ENCODE data around the gene SAGE1. TPM values are rescaled to one million over a fixed set of nuclear protein-coding genes. Genes with fewer than 3 reads are reported as not detected.
"Not testable (repeated sequence)": the region's sequence is repeated elsewhere in the genome, so short reads cannot be mapped to it uniquely, and the experiment has no call there.

SAGE1 gene, protein sequence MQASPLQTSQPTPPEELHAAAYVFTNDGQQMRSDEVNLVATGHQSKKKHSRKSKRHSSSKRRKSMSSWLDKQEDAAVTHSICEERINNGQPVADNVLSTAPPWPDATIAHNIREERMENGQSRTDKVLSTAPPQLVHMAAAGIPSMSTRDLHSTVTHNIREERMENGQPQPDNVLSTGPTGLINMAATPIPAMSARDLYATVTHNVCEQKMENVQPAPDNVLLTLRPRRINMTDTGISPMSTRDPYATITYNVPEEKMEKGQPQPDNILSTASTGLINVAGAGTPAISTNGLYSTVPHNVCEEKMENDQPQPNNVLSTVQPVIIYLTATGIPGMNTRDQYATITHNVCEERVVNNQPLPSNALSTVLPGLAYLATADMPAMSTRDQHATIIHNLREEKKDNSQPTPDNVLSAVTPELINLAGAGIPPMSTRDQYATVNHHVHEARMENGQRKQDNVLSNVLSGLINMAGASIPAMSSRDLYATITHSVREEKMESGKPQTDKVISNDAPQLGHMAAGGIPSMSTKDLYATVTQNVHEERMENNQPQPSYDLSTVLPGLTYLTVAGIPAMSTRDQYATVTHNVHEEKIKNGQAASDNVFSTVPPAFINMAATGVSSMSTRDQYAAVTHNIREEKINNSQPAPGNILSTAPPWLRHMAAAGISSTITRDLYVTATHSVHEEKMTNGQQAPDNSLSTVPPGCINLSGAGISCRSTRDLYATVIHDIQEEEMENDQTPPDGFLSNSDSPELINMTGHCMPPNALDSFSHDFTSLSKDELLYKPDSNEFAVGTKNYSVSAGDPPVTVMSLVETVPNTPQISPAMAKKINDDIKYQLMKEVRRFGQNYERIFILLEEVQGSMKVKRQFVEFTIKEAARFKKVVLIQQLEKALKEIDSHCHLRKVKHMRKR
- not detected for total RNA-seq

DNA sequence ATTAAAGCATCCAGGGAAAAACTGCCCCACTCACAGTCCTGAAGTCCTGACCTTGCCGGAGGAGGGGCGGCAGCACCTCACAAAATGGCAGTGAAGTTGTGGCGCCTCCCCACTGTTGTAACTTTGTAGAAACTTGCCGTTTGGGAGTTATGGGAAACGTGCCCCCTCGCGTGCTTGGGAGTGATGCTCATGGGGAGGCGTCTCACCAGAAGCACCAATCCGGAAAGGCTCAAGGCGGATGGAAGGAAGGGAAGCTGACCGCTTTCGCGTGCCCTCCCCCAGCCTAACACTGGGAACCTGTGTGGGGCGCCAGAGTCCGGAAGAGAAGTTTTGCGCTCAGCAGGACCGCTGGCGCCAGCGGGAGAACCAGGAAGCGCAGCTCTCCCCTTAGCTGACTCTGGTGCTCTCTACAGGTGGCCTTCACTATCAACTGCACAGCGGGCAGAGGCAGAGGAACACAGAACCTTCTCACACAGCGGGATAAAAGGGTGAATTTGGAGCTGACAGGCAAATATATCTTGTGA, at the start of gene SAGE1, which contains the start of gene CT45A10:
TSS of gene SAGE1 (plus strand) at position 423 of the 524 bp plus-strand sequence. CDS start 2,527 bp downstream, outside the sequence.
TSS of gene CT45A10 (minus strand) at position 151 of the 524 bp plus-strand sequence. CDS start 8,100 bp downstream, outside the sequence.
- Mint-ChIP-seq H3K4me1 (ENCODE audit: low read depth in 2 of 2) (no peaks in the 10 kb centered on the region), H3K9me3 (no peaks in the 10 kb centered on the region), H3K27ac (no peak within 1 kb of the TSS), H3K27me3 (peaks cover 0 to 12% of the 10 kb centered on the region in 2 donors), H3K36me3 (no peaks in the 10 kb centered on the region), H3K4me3 (no peak within 1 kb of the TSS)
- ATAC-seq (no peak), DNase-seq (ENCODE audit: low spot score) (no peak)

DNA sequence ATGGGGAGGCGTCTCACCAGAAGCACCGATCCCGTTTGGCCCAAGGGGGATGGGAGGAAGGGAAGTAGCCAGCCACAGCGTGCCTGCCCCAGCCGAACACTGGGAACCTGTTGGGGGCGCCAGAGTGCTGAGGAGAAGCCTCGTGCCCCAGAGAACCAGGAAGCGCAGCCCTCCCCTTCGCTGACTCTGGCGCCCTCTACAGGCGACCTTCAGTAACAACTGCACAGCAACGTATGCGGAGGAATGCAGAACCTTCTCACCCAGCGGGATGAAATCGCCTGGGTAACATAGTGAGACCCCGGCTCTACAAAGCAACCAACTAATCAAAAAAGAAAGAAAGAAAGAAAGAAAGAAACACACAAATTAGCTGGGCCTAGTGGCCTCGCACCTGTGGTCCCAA, 39.1 kb upstream of the SAGE1 start, which contains the start of gene CT45A8:
TSS of gene CT45A8 (minus strand) at position 101 of the 400 bp plus-strand sequence. CDS start 3,755 bp downstream, outside the sequence.
- DNase-seq (ENCODE audit: low spot score); H3K4me3 Mint-ChIP-seq; ATAC-seq; H3K9me3 Mint-ChIP-seq; H3K4me1 Mint-ChIP-seq (ENCODE audit: low read depth in 2 of 2); H3K27ac Mint-ChIP-seq; H3K36me3 Mint-ChIP-seq; H3K27me3 Mint-ChIP-seq: not testable (repeated sequence)

DNA sequence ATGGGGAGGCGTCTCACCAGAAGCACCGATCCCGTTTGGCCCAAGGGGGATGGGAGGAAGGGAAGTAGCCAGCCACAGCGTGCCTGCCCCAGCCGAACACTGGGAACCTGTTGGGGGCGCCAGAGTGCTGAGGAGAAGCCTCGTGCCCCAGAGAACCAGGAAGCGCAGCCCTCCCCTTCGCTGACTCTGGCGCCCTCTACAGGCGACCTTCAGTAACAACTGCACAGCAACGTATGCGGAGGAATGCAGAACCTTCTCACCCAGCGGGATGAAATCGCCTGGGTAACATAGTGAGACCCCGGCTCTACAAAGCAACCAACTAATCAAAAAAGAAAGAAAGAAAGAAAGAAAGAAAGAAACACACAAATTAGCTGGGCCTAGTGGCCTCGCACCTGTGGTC, 21.8 kb upstream of the SAGE1 start, which contains the start of gene CT45A9:
TSS of gene CT45A9 (minus strand) at position 101 of the 400 bp plus-strand sequence. CDS start 3,751 bp downstream, outside the sequence.
- not testable (repeated sequence) for H3K36me3 Mint-ChIP-seq; DNase-seq (ENCODE audit: low spot score); H3K9me3 Mint-ChIP-seq; H3K27ac Mint-ChIP-seq; H3K4me3 Mint-ChIP-seq; H3K27me3 Mint-ChIP-seq; H3K4me1 Mint-ChIP-seq (ENCODE audit: low read depth in 2 of 2); ATAC-seq

DNA sequence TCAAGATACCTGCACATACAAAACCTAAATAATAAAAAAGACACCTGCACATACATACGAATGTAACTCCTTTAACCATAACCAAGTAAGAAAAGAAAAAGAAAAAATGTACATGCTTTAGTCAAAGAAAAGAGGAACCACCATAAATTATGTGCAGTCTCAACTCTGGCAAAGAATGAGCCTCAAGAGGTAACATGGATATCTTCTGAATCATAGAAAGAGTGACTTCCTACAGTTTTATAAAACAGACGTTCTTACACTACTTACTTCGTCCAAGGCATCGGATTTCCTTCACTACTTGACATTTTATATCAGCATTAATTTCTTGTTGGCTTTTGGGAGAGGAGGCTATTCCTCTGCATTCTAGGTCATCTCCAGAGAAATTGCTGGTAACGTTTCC, 10.8 kb upstream of the SAGE1 start:
- not testable (repeated sequence) for ATAC-seq; H3K9me3 Mint-ChIP-seq; H3K4me3 Mint-ChIP-seq; H3K36me3 Mint-ChIP-seq; H3K27ac Mint-ChIP-seq; H3K4me1 Mint-ChIP-seq (ENCODE audit: low read depth in 2 of 2); DNase-seq (ENCODE audit: low spot score); H3K27me3 Mint-ChIP-seq

DNA sequence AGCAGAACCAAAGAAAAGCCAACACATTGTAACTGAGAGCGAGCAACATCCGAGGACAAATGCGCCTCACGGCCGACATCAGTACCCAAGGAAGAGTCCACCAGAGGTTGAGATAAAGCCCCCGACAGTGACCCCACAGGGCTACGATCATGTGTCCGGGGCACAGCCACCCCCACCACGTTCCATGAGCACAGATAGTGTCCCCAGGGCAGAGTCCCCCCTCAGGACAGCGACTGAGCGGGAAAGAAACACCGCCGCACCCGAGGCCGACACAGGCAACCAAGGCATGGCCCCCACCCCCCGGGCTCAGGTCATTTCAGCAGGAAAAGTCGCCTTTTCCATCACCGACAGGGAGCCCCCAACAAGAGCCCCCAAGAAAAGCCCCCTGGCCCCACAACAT, 5.3 kb upstream of the SAGE1 start:
- H3K27me3 Mint-ChIP-seq, ATAC-seq: not testable (repeated sequence)

DNA sequence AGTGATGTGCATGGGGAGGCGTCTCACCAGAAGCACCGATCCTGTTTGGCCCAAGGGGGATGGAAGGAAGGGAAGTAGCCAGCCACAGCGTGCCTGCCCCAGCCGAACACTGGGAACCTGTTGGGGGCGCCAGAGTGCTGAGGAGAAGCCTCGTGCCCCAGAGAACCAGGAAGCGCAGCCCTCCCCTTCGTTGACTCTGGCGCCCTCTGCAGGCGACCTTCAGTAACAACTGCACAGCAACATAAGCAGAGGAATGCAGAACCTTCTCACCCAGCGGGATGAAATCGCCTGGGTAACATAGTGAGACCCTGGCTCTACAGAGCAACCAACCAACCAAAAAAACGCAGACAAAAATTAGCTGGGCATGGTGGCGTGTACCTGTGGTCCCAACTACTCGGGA, 4.5 kb upstream of the SAGE1 start:
- H3K36me3 Mint-ChIP-seq; H3K9me3 Mint-ChIP-seq; H3K27ac Mint-ChIP-seq; DNase-seq (ENCODE audit: low spot score); H3K4me1 Mint-ChIP-seq (ENCODE audit: low read depth in 2 of 2); ATAC-seq; H3K27me3 Mint-ChIP-seq; H3K4me3 Mint-ChIP-seq: not testable (repeated sequence)

More for the DNA sequence above, 5.3 kb upstream of the SAGE1 start:
- not testable (repeated sequence) for H3K4me1 Mint-ChIP-seq (ENCODE audit: low read depth in 2 of 2); H3K4me3 Mint-ChIP-seq; DNase-seq (ENCODE audit: low spot score); H3K27ac Mint-ChIP-seq; H3K36me3 Mint-ChIP-seq; H3K9me3 Mint-ChIP-seq

DNA sequence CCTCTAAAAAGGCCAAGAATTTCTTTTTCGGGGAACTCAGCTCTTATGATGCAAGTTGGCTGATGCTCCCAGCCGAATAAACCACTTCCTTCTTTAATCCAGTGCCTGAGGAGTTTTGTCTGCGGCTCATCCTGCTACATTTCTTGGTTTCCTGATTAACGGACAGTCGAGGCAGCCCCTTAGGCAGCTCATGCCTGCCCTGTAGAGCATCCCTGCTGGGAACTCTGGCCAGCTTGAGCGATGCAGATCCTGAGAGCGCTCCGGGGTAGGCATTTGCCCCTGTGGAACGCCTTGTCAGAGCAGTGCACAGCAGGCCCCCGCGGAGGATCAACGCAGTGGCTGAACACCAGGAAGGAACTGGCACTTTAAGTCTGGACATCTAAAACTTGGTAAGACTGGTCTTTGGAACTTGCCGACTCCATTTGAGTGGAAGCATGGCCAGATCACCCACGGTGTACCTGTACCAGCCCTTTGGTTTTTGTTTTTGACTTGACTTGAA, 3.4 kb upstream of the SAGE1 start:
- Mint-ChIP-seq H3K4me3 (no peak overlapping the region), H3K27ac (no peak overlapping the region), H3K27me3 (peaks cover 0 to 9% of the 10 kb centered on the region in 2 donors), H3K9me3 (no peaks in the 10 kb centered on the region), H3K36me3 (no peaks in the 10 kb centered on the region), H3K4me1 (ENCODE audit: low read depth in 2 of 2) (no peaks in the 10 kb centered on the region)
- ATAC-seq (no peak), DNase-seq (ENCODE audit: low spot score) (no peak)

DNA sequence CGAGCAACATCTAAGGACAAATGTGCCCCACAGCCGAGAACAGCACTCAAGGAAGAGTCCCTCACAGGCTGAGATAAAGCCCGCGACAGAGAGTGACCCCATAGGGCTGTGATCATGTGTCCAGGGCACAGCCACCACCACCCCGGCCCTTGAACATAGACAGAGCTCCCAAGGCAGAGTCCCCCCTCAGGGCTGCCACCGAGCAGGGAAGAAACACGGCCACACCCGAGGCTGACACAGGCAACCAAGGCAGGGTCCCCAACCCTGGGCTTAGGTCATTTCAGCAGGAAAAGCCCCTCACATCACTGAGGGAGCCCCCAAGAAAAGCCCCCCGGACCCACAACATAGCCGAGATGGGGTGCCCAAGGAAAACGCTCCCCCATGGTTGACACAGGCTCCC, 735 bp upstream of the SAGE1 start:
- Mint-ChIP-seq H3K27me3 (peaks cover 0 to 12% of the 10 kb centered on the region in 2 donors), H3K27ac (no peak overlapping the region), H3K4me1 (ENCODE audit: low read depth in 2 of 2) (no peaks in the 10 kb centered on the region), H3K36me3 (no peaks in the 10 kb centered on the region), H3K4me3 (no peak overlapping the region), H3K9me3 (no peaks in the 10 kb centered on the region)
- DNase-seq (ENCODE audit: low spot score): no peak
- peak in 1 of 2 donors; percentile 32 for ATAC-seq

DNA sequence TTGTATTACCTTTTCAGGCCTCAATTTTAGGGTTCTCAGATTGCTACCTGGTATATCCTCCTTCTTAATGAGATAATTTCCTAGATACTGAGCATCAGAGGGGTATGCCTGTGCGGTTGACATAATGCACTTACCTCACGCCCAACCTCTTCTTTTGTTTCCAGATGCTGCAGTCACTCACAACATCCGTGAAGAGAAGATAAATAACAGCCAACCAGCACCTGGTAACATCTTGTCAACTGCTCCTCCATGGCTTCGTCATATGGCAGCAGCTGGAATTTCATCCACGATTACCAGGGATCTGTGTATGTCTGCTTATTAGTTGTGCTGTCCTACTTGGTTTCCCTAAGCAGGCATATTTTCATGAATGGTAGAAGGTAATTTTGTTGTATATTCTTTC, 16.7 kb downstream of the SAGE1 start:
- Mint-ChIP-seq H3K36me3 (no peaks in the 10 kb centered on the region), H3K9me3 (no peaks in the 10 kb centered on the region), H3K27me3 (peaks cover 0 to 29% of the 10 kb centered on the region in 2 donors), H3K4me1 (ENCODE audit: low read depth in 2 of 2) (no peaks in the 10 kb centered on the region), H3K27ac (no peak overlapping the region), H3K4me3 (no peak overlapping the region)
- ATAC-seq (no peak), DNase-seq (ENCODE audit: low spot score) (no peak)

DNA sequence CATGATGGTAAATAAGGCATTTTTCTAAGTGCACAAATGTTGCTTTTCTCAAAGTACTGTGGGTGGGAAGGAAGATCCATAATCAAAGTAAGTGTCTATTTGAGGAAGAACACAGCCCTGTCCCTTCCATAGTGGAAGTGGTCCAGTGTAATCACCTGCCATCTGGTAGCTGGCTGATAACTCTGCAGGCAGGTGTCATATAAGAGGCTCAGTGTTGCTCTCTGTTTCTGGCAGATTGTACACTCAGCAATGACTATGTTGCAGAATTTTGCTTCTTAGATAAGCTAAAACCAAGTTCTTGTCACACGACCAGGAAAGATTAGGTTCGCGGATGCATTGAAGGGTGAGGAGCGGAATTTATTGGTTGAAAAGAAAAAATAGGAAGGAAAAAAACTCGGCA, 20.9 kb downstream of the SAGE1 start:
- Mint-ChIP-seq H3K4me3 (no peak overlapping the region), H3K27me3 (peaks cover 0 to 26% of the 10 kb centered on the region in 2 donors), H3K4me1 (ENCODE audit: low read depth in 2 of 2) (no peaks in the 10 kb centered on the region), H3K36me3 (no peaks in the 10 kb centered on the region), H3K9me3 (no peaks in the 10 kb centered on the region), H3K27ac (no peak overlapping the region)
- DNase-seq (ENCODE audit: low spot score): no peak
- no peak for ATAC-seq

DNA sequence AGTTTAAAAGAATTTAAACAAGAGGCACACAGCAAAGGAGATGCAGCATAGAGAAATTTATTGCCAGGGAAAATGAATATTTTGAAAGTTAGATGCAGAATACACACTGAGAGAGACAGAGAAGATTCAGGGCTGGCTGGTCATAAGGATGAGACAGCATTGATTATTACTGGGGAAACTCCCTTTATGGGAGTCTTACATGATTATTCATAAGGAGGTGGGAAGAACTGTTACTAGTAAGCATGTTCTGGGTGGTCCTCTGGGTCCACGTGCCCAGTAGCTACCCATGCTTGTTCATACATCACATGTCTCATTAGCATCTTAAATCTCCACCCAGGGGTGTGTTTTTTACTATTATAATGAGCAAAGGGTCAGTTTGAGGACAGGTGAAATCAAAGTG, 27.0 kb downstream of the SAGE1 start:
- DNase-seq (ENCODE audit: low spot score); H3K36me3 Mint-ChIP-seq; H3K27ac Mint-ChIP-seq; H3K9me3 Mint-ChIP-seq; H3K4me1 Mint-ChIP-seq (ENCODE audit: low read depth in 2 of 2); H3K4me3 Mint-ChIP-seq; ATAC-seq: not testable (repeated sequence)
- H3K27me3 Mint-ChIP-seq: peaks cover 7 to 23% of the 10 kb centered on the region in 2 donors

DNA sequence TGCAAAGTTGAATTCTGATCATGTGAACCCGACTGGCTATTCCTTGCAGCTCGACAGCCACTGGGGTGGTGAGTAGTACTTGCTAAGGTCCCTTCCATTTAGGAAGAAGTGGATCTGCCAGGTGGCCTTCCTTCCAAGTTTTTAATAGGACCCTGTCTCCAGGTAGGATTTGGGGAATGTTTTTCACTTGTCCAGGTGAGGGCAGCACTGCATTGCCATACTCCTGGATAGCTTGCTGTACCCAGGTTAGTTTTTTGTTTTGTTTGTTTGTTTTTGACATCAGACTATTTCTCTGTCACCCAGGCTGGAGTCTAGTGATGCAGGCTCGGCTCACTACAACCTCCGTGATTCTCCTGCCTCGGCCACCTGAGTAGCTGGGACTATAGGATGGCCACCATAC, 29.8 kb downstream of the SAGE1 start:
- DNase-seq (ENCODE audit: low spot score): no peak
- no peaks in the 10 kb centered on the region for H3K4me1 Mint-ChIP-seq (ENCODE audit: low read depth in 2 of 2)
- H3K27ac Mint-ChIP-seq: no peak overlapping the region
- H3K9me3 Mint-ChIP-seq: no peaks in the 10 kb centered on the region
- no peak overlapping the region for H3K4me3 Mint-ChIP-seq
- ATAC-seq: no peak
- peaks cover 7 to 23% of the 10 kb centered on the region in 2 donors for H3K27me3 Mint-ChIP-seq
- H3K36me3 Mint-ChIP-seq: no peaks in the 10 kb centered on the region

DNA sequence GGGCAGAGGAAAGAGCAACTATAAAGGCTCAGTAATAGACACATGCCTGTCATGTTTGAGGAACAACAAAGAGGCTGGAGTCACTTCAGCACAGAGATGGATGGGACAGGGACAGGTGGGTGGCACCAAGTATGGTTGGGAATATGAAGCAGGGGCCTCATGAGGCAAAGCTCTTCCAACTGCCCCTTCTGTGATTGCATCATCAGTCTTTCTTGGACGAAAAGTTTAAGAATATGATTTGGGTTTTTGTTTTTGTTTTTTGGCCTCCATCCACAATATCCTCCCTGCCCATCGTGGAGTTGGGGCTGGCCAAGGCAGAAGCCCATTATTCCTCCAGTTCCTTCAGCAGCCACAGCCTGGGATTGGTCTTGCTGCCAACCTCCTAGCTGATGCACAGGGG, 34.4 kb downstream of the SAGE1 start:
- Mint-ChIP-seq H3K9me3 (no peaks in the 10 kb centered on the region), H3K36me3 (no peaks in the 10 kb centered on the region), H3K27ac (no peak overlapping the region), H3K4me3 (no peak overlapping the region), H3K4me1 (ENCODE audit: low read depth in 2 of 2) (no peaks in the 10 kb centered on the region), H3K27me3 (peaks cover 0 to 11% of the 10 kb centered on the region in 2 donors)
- ATAC-seq (no peak), DNase-seq (ENCODE audit: low spot score) (no peak)

Data from natural killer cell treated with Interleukin-12 subunit alpha and Interleukin-12 subunit beta and Interleukin-15 and Interleukin-18, amount 100 ng/mL, for 72 hours (primary cell).